ENCODE data around the gene ARHGEF39.

Gene ARHGEF39

DNA sequence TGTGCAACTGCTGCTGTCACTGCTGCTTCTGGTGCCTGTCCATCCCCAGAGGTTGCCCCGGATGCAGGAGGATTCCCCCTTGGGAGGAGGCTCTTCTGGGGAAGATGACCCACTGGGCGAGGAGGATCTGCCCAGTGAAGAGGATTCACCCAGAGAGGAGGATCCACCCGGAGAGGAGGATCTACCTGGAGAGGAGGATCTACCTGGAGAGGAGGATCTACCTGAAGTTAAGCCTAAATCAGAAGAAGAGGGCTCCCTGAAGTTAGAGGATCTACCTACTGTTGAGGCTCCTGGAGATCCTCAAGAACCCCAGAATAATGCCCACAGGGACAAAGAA lies 9.0 kb upstream of the ARHGEF39 start:
- DNase-seq: no peak

- no peak for DNase-seq
Measured at GRCh38 chr9:35673132-35674024, 8.4 kb upstream of the ARHGEF39 start, which contains the start of gene CA9. CA9 (plus strand) TSS chr9:35673928; CDS start chr9:35673960, 32 bp downstream.

DNA sequence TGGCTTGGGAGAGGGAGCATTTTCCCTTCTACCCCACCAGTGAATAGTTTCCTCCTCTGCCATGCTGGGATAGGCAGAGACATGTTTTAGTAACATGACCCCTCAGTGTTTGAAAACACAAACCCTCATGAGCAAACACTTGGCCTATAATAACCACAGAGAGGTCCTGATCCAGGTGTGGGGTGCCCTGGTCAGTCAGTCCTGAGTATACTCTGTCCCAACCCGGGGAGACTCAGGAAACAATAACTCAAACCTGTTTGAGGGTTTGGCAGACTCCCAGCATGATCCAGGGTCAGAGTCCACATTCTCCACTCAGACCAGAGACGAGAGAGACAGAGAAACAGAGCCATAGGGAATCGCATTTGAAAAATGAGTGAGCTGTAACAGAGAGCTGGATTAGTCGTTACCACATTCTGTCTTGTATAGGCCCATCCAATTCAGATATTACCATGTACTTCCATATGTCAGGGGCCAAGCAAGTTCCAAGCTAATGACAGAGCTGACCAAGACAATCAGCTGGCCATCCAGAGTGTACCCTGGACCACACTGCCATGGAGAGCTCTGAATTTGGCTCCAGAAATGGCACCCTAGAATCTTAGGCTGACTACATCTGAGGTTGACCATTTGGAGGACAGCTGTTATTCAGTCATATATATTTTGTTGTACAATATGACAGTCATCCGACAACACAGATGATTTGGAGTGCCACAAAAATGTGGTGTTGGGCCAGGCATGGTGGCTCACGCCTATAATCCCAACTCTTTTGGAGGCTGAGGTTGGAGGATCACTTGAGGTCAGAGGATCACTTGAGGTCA lies 4.5 kb upstream of the ARHGEF39 start:
- DNase-seq: no peak

GRCh38 chr9:35667939-35668338 lies 2.9 kb upstream of the ARHGEF39 start:
- DNase-seq: no peak

DNA sequence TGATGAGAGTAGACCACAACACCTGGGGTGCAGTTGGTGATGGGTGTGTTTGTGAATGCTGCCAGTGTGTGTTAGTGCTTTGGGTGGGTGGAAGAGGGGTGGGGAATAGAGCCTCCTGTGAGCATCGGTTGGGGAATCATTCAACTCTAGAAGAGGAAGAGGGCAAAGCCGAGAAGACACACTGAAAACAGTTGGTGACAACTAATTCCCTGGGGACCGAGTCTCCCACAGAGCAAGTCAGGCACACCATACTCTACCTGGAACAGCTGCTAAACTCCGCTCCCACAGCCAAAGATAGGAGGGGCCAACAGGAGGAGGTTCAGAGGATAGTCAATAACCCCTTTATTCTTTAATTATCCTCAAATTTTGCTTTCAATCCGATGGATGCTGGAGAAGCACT lies 1.6 kb upstream of the ARHGEF39 start:
- no peak for DNase-seq

GRCh38 chr9:35666045-35666444 lies 1.1 kb upstream of the ARHGEF39 start:
- no peak for DNase-seq

DNA sequence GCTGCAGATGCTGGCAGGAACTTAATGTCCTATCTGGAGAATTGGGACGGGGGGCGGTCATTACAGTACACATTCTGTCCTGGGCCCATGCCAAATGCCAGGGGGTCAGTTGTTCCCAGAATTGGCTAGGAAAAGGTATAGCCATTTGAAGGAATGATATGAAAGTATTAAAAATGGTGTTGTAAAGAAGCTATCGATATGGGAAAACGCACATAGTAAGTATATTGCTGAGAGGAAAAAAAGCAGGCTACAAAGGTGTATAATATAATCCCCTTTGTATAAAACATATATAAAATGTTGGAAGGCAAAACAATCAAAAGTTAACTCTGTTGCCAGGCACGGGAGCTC lies 450 bp upstream of the ARHGEF39 start:
- DNase-seq: no peak

GRCh38 chr9:35662437-35662836 lies 2.6 kb downstream of the ARHGEF39 start:
- DNase-seq: no peak

- DNase-seq: no peak
Measured at GRCh38 chr9:35661756-35662350, 3.1 kb downstream of the ARHGEF39 start.

DNA sequence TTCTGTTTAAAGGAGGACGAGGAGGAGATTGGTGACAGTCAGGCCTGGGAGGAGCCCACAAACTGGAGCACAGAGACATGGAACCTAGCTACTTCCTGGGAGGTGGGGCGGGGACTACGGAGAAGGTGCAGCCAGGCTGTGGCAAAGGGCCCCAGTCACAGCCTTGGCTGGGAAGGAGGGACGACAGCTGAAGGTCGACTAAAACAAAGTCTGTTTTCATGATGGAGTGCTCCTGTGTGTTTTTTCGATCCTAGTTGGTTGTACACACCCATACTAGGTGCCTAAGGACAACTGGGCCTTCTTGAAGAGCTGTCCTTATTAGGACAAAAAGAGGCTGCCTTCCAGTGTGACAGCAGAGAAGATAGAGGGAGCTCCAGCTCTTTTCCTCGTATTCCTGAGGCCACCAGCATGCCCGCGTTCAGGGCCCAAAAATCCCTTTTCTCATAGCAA lies 4.0 kb downstream of the ARHGEF39 start:
- no peak for DNase-seq

GRCh38 chr9:35659340-35659739 lies 5.7 kb downstream of the ARHGEF39 start:
- DNase-seq: no peak

GRCh38 chr9:35658968-35659220 lies 6.1 kb downstream of the ARHGEF39 start:
- DNase-seq: peak; percentile 23 to 39

DNA sequence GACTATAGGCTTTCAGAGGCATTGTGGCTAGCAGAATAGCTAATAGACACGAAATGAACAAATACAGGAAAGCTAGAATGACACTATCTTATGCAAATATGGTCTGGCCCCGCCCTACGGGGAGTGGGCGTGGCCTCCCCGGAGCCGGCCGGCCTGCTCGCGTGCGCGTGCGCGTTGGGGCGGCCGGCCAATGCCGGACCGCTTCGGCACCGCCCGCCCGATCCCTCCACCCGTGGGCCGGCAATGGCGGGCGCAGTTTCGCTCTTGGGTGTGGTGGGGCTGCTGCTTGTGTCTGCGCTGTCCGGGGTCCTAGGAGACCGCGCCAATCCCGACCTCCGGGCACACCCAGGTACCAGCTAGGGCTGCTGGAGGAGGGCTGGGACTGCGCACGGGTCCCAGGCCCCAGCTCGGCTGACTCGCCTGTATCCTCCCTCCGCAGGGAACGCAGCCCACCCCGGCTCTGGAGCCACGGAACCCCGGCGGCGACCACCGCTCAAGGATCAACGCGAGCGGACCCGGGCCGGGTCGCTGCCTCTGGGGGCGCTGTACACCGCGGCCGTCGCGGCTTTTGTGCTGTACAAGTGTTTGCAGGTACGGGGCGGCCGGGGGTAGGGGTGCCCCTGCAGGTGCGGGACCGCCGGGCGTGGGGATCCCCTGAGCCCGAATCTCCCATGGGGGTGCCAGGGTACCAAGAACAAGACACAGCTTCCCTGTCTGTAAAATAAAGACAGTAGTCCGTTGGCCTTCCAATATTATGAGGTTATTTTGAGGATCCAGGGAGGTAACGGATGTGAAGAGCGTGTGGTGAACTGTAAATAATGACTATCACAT lies 6.6 kb downstream of the ARHGEF39 start, which contains the start of gene CCDC107:
CCDC107 (plus strand) TSS at position 156 of the 831 bp plus-strand sequence; CDS start at position 244, 88 bp downstream.
- DNase-seq: peak; percentile 87 to 92

GRCh38 chr9:35657546-35658136 lies 7.4 kb downstream of the ARHGEF39 start, which contains the start of gene RMRP:
RMRP (minus strand) TSS chr9:35658019.
- peak; percentile 99 to 100 for DNase-seq

DNA sequence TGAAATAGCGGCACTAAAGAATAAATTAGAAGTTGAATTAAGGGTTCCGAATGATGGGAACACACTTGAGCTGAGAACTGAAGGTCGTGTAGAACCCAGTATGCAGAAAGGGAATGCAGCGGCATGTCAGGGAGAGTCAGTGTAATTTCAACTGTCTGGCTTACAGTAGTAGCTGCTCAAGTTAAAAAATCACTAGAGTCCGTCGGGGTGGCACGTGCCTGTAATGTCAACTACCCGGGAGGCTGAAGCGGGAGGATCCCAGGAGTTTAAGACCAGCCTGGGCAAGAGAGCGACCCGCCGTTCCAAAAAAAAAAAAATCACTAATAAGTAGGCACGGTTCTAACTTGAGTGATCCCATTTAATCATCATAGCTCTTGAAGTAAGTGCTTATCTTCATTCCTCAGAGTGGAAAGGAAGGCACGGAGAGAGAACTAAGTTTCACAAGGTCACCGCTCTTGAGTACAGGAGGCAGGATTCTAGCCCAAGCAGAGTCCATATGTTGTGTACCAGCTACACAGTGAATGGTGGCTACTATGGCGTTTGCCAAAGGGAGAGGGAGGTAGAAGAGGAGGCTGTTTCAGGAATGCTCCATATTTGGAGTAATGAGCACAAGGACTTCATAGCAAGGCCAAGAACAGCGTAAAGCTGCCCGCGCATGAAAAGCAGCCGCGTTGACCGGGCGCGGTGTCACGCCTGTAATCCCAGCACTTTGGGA lies 8.0 kb downstream of the ARHGEF39 start:
- DNase-seq: no peak

DNA sequence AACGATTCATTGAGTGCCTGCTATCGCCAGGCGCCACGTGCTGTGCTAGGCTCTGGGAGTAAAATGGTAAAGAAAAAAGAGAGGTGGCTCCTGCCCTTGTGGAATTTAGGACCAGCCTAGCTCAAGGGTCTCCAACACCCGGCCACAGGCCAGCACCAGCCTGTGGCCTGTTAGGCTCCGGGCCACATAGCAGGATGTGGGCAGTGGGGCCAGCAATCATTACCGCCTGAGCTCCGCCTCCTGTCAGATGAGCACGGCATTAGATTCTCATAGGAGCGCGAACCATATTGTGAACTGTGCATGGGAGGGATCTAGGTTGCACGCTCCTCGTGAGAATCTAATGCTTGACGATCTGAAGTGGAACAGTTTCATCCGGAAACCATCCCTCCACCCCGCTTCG lies 8.6 kb downstream of the ARHGEF39 start:
- DNase-seq: no peak

DNA sequence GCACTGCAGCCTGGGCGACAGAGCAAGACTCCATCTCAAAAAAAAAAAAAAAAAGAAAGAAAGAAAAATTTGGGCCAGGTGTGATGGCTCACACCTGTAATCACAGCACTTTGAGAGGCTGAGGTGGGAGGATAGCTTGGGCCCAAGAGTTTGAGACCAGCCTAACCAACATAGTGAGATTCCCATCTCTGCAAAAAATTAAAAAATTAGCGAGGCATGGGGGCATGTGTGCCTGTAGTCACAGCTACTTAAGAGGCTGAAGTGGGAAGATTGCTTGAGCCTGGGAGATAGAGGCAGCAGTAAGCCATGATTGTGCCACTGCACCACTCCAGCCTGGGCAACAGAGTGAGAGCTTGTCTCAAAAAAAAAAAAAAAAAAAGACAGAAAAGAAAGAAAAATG lies 11.4 kb downstream of the ARHGEF39 start:
- no peak for DNase-seq

DNA sequence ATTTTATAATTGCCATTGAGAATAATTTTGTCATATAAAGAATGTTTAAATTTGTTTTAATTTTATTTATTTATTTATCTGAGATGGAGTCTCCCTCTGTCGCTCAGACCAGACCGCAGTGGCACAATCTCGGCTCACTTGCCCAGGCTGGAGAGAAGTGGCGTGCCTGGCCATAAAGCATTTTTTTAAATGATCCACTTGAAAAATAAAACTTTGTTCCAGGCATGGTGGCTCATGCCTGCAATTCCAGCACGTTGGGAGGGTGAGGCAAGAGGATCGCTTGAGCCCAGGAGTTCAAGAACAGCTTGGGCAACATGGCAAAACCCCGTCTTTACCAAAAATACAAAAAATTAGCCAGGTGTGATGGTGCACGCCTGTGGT lies 12.2 kb downstream of the ARHGEF39 start:
- no peak for DNase-seq

DNA sequence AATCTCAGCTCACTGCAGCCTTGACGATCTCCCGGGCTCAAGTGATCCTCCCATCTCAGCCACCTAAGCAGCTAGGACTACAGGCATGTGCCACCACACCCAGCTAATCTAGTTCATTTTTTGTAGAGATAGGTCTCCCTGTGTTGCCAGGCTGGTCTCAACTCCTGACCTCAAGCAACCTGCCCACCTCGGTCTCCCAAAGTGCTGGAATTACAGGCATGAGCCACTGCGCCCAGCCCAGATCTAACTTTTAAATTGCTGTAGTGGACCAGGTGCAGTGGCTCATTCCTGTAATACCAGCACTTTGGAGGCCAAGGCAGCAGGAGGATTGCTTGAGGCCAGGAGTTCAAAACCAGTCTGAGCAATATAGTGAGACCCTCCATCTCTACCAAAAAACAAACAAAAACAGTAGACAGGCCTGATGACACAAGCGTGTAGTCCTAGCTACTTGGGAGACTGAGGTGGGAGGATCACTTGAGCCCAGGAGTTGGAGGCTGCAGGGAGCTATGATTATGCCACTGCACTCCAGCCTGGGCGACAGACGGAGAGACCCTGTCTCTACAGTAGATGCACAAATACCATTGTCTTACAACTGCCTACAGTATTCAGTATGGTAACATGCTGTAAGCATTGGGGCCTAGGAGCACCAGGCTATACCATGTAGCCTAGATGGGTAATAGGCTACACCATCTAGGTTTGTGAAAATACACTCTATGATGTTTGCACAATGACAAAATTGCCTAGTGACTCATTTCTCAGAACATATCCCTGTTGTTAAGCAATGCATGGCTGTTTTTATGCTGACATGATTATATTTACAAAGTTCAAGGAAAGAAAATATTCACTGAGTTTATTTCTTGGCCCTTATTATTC lies 12.8 kb downstream of the ARHGEF39 start:
- peak; percentile 71 to 86 for DNase-seq

All from inflammatory macrophage (primary cell).